ENCODE results near the gene NQO2.

NQO2 gene

DNA sequence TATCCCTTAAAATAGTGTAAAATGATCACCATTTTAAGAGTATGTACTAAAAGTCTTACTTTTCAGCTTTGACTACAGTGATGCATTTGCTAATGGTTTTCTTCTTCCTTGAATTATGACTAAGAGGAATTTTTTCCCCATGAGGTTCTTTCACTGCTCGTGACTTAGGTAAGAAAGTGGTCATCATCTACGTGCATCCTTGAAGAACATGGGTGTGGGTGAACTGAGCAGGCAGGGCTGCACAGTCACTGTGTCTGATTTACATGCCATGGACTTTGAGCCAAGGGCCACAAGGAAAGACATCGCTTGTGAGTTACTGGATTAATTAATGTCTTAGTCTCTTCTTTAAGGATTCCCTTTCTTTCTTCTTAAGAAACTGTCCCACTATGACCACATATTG lies 33.3 kb downstream of the NQO2 start:
- Histone ChIP-seq H3K4me3 (ENCODE audit: low read depth, low read length) (no peak overlapping the region), H3K36me3 (replicated peaks) (no peaks in the 10 kb centered on the region), H3K27me3 (replicated peaks) (no peaks in the 10 kb centered on the region), H3K27ac (no peak overlapping the region)
- peak; percentile 12 for DNase-seq
- in situ Hi-C loops (cut with HindIII; ENCODE audit: low pct_ligation_motif_present, low sequenced_read_pairs) = no loop called here
- TF ChIP-seq, protein P1, sequence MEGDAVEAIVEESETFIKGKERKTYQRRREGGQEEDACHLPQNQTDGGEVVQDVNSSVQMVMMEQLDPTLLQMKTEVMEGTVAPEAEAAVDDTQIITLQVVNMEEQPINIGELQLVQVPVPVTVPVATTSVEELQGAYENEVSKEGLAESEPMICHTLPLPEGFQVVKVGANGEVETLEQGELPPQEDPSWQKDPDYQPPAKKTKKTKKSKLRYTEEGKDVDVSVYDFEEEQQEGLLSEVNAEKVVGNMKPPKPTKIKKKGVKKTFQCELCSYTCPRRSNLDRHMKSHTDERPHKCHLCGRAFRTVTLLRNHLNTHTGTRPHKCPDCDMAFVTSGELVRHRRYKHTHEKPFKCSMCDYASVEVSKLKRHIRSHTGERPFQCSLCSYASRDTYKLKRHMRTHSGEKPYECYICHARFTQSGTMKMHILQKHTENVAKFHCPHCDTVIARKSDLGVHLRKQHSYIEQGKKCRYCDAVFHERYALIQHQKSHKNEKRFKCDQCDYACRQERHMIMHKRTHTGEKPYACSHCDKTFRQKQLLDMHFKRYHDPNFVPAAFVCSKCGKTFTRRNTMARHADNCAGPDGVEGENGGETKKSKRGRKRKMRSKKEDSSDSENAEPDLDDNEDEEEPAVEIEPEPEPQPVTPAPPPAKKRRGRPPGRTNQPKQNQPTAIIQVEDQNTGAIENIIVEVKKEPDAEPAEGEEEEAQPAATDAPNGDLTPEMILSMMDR (IDR thresholded peaks at IDR 0.05; ENCODE audit: low read depth, low read length, missing control alignments) = no peak

DNA sequence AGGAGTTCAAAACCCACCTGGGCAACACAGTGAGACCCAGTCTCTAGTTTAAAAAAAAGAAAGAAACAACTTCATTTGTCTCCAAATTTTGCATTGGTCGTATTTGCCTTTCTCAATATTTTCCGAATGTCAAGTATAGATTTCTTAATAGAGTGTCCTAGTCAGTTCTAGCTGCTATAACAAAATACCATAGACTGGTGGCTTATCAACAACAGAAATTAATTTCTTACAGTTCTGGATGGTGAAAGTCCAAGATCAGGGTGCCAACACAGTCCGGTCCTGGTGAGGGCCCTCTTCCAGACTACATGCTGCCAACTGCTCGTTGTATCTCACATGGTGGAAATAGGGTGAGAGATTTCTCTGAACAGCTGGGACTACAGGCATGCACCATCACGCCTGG lies 34.0 kb downstream of the NQO2 start:
- no peaks in the 10 kb centered on the region for H3K36me3 ChIP-seq (replicated peaks)
- DNase-seq = no peak
- in situ Hi-C loops (cut with HindIII; ENCODE audit: low pct_ligation_motif_present, low sequenced_read_pairs) = no loop called here
- H3K4me3 ChIP-seq (ENCODE audit: low read depth, low read length) = no peak overlapping the region
- no peaks in the 10 kb centered on the region for H3K27me3 ChIP-seq (replicated peaks)
- no peak overlapping the region for H3K27ac ChIP-seq
- TF ChIP-seq, protein P1 (IDR thresholded peaks at IDR 0.05; ENCODE audit: low read depth, low read length, missing control alignments) = no peak

DNA sequence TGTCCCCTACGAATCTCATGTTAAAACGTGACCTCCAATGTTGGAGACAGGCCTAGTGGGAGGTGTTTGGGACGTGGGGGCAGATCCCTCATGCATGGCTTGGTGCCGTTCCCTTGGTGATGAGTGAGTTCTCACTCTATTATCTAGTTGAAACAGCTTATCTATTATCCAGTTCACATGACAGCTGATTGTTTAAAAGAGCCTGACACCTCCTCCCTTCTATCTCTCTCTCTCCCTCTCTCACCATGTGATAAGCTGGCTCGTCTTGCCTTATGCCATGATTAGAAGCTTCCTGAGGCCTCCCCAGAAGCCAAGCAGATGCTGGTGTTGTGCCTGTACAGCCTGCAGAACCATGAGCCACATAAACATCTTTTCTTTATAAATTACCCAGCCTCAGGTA lies 35.7 kb downstream of the NQO2 start:
- H3K36me3 ChIP-seq (replicated peaks) = no peaks in the 10 kb centered on the region
- no peak overlapping the region for H3K27ac ChIP-seq
- TF ChIP-seq, protein P1 (IDR thresholded peaks at IDR 0.05; ENCODE audit: low read depth, low read length, missing control alignments) = no peak
- in situ Hi-C loops (cut with HindIII; ENCODE audit: low pct_ligation_motif_present, low sequenced_read_pairs) = no loop called here
- no peaks in the 10 kb centered on the region for H3K27me3 ChIP-seq (replicated peaks)
- DNase-seq = no peak
- H3K4me3 ChIP-seq (ENCODE audit: low read depth, low read length) = no peak overlapping the region

DNA sequence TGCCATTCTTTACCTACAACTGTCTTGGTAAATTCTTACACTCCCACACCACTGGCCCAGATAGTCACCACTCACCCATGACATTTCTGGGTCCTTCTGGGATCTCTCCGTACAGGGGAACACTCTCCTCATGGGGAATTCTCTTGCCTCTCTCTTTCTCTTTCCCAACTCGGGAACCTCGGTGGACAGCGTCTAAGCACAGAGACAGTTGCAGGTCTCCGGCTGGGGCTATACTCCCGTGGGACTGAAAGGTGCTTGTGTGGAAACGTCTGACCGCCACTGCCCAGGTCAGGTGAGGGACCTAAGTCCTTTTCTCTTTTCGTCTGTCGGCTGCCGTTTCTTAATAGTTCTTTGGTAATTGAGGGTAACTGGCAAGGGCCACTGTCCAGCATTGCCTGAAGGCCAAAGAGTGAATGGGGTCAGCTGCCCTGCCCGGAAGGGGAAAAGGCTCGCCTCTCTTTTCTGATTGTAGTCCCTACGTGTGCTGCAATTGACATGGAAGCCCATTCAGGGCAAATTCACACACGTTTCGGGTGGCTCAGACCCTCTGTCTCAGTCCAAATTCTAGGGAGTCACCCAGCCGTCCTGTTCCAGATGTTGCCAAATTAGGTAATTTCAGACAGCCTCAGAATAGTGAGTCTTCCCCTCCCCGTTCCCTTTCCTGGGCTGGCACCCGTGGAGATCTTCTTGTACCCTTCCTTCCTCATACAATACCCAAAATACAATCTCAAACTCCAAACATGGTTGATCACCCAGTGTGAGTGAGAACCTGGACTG lies 37.4 kb downstream of the NQO2 start:
- DNase-seq = no peak
- H3K27me3 ChIP-seq (replicated peaks) = no peaks in the 10 kb centered on the region
- in situ Hi-C loops (cut with HindIII; ENCODE audit: low pct_ligation_motif_present, low sequenced_read_pairs) = no loop called here
- H3K36me3 ChIP-seq (replicated peaks) = no peaks in the 10 kb centered on the region
- TF ChIP-seq, protein P1 (IDR thresholded peaks at IDR 0.05; ENCODE audit: low read depth, low read length, missing control alignments) = no peak
- no peak overlapping the region for H3K27ac ChIP-seq
- no peak overlapping the region for H3K4me3 ChIP-seq (ENCODE audit: low read depth, low read length)

DNA sequence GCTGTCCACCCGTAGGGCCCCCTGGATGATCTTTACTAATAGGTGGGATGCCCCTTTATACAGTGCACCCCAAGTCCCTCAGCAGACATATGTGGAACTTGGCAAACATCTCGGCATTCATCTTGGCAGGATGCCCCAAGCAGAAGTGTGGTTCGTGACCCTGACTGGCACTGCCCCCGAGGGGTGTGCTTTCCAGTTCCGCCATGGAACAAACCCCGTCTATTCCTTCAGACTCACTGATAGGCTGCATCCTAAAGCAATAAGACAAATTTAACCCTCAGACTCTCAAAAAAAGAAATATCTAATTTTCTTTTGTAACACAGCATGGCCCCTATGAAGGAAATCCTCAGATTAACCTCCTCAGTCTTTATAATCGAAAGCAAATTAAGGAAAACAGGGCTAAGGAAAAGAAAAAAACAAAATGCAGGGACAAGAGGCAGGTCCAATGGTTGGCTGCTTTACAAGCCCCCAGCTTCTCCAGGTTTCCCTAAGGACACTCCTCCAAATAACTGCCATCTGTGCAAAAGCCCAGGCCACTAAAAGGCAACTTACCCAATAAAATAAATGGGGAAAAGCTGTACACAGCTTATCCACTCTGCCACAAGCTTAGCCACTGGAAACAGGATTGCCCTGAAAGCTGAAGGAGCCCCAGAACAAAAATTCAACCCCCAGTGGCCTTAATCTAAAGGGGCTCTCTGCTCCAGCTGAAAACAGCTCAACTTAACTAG lies 38.1 kb downstream of the NQO2 start:
- H3K4me3 ChIP-seq (ENCODE audit: low read depth, low read length) = no peak overlapping the region
- in situ Hi-C loops (cut with HindIII; ENCODE audit: low pct_ligation_motif_present, low sequenced_read_pairs) = no loop called here
- H3K27me3 ChIP-seq (replicated peaks) = no peaks in the 10 kb centered on the region
- no peak for DNase-seq
- TF ChIP-seq, protein P1 (IDR thresholded peaks at IDR 0.05; ENCODE audit: low read depth, low read length, missing control alignments) = no peak
- H3K36me3 ChIP-seq (replicated peaks) = no peaks in the 10 kb centered on the region
- no peak overlapping the region for H3K27ac ChIP-seq
